ENCODE measurements around the gene CRYBA2.

CRYBA2 gene

GRCh38 chr2:219030177-219030940 lies 37.1 kb upstream of the CRYBA2 start:
- Histone ChIP-seq H3K9me3 (ENCODE audit: insufficient read depth, low read depth, low read length) (no peaks in the 10 kb centered on the region), H3K36me3 (ENCODE audit: insufficient read depth, low read depth, low read length) (no peaks in the 10 kb centered on the region), H3K9ac (ENCODE audit: low read depth, low read length) (no peak overlapping the region), H3K4me1 (ENCODE audit: insufficient read depth, low read length) (no peaks in the 10 kb centered on the region), H3K27ac (ENCODE audit: low read length) (no peak overlapping the region), H3K27me3 (ENCODE audit: insufficient read depth, low read length) (peaks cover 19% of the 10 kb centered on the region), H3K4me3 (ENCODE audit: low read length) (no peak overlapping the region)

- Histone ChIP-seq H3K4me3 (ENCODE audit: low read length) (no peak overlapping the region), H3K27ac (ENCODE audit: low read length) (no peak overlapping the region)
Measured at GRCh38 chr2:219029829-219030165, 36.6 kb upstream of the CRYBA2 start.

GRCh38 chr2:219028996-219029828 lies 36.0 kb upstream of the CRYBA2 start:
- H3K4me3 ChIP-seq (ENCODE audit: low read length): no peak overlapping the region
- no peak overlapping the region for H3K9ac ChIP-seq (ENCODE audit: low read depth, low read length)
- H3K4me1 ChIP-seq (ENCODE audit: insufficient read depth, low read length): no peaks in the 10 kb centered on the region
- peaks cover 8% of the 10 kb centered on the region for H3K27me3 ChIP-seq (ENCODE audit: insufficient read depth, low read length)
- no peak overlapping the region for H3K27ac ChIP-seq (ENCODE audit: low read length)
- H3K36me3 ChIP-seq (ENCODE audit: insufficient read depth, low read depth, low read length): no peaks in the 10 kb centered on the region
- no peaks in the 10 kb centered on the region for H3K9me3 ChIP-seq (ENCODE audit: insufficient read depth, low read depth, low read length)

More at GRCh38 chr2:219029829-219030165, 36.6 kb upstream of the CRYBA2 start:
- H3K27me3 ChIP-seq (ENCODE audit: insufficient read depth, low read length): peaks cover 13% of the 10 kb centered on the region
- H3K9me3 ChIP-seq (ENCODE audit: insufficient read depth, low read depth, low read length): no peaks in the 10 kb centered on the region
- H3K4me1 ChIP-seq (ENCODE audit: insufficient read depth, low read length): no peaks in the 10 kb centered on the region
- no peak overlapping the region for H3K9ac ChIP-seq (ENCODE audit: low read depth, low read length)
- no peaks in the 10 kb centered on the region for H3K36me3 ChIP-seq (ENCODE audit: insufficient read depth, low read depth, low read length)

GRCh38 chr2:219028141-219028540 lies 34.9 kb upstream of the CRYBA2 start:
- H3K27me3 ChIP-seq (ENCODE audit: insufficient read depth, low read length): no peaks in the 10 kb centered on the region; the same call in 1 of the 2 replicates
- H3K4me1 ChIP-seq (ENCODE audit: insufficient read depth, low read length): no peaks in the 10 kb centered on the region
- H3K27ac ChIP-seq (ENCODE audit: low read length): no peak overlapping the region
- H3K36me3 ChIP-seq (ENCODE audit: insufficient read depth, low read depth, low read length): no peaks in the 10 kb centered on the region
- H3K4me3 ChIP-seq (ENCODE audit: low read length): no peak overlapping the region
- no peaks in the 10 kb centered on the region for H3K9me3 ChIP-seq (ENCODE audit: insufficient read depth, low read depth, low read length)
- H3K9ac ChIP-seq (ENCODE audit: low read depth, low read length): no peak overlapping the region

GRCh38 chr2:219027511-219028055 lies 34.4 kb upstream of the CRYBA2 start:
- no peak overlapping the region for H3K27ac ChIP-seq (ENCODE audit: low read length)
- H3K4me1 ChIP-seq (ENCODE audit: insufficient read depth, low read length): no peaks in the 10 kb centered on the region
- H3K4me3 ChIP-seq (ENCODE audit: low read length): no peak overlapping the region
- H3K9me3 ChIP-seq (ENCODE audit: insufficient read depth, low read depth, low read length): no peaks in the 10 kb centered on the region
- H3K9ac ChIP-seq (ENCODE audit: low read depth, low read length): no peak overlapping the region
- no peaks in the 10 kb centered on the region; the same call in 1 of the 2 replicates for H3K27me3 ChIP-seq (ENCODE audit: insufficient read depth, low read length)
- H3K36me3 ChIP-seq (ENCODE audit: insufficient read depth, low read depth, low read length): no peaks in the 10 kb centered on the region

- Histone ChIP-seq H3K27me3 (ENCODE audit: insufficient read depth, low read length) (no peaks in the 10 kb centered on the region; the same call in 1 of the 2 replicates), H3K4me3 (ENCODE audit: low read length) (no peak overlapping the region), H3K9me3 (ENCODE audit: insufficient read depth, low read depth, low read length) (no peaks in the 10 kb centered on the region), H3K27ac (ENCODE audit: low read length) (no peak overlapping the region), H3K4me1 (ENCODE audit: insufficient read depth, low read length) (no peaks in the 10 kb centered on the region), H3K36me3 (ENCODE audit: insufficient read depth, low read depth, low read length) (no peaks in the 10 kb centered on the region), H3K9ac (ENCODE audit: low read depth, low read length) (no peak overlapping the region)
Measured at GRCh38 chr2:219026946-219027345, 33.7 kb upstream of the CRYBA2 start.

- no peak overlapping the region for H3K9ac ChIP-seq (ENCODE audit: low read depth, low read length)
- H3K4me1 ChIP-seq (ENCODE audit: insufficient read depth, low read length): no peaks in the 10 kb centered on the region
- H3K9me3 ChIP-seq (ENCODE audit: insufficient read depth, low read depth, low read length): no peaks in the 10 kb centered on the region
- no peak overlapping the region for H3K27ac ChIP-seq (ENCODE audit: low read length)
- no peak overlapping the region for H3K4me3 ChIP-seq (ENCODE audit: low read length)
- H3K36me3 ChIP-seq (ENCODE audit: insufficient read depth, low read depth, low read length): no peaks in the 10 kb centered on the region
- no peaks in the 10 kb centered on the region; the same call in 1 of the 2 replicates for H3K27me3 ChIP-seq (ENCODE audit: insufficient read depth, low read length)
Measured at GRCh38 chr2:219025637-219026585, 32.7 kb upstream of the CRYBA2 start.

- H3K9ac ChIP-seq (ENCODE audit: low read depth, low read length): no peak overlapping the region
- H3K4me3 ChIP-seq (ENCODE audit: low read length): no peak overlapping the region
- no peaks in the 10 kb centered on the region; the same call in 1 of the 2 replicates for H3K27me3 ChIP-seq (ENCODE audit: insufficient read depth, low read length)
- H3K4me1 ChIP-seq (ENCODE audit: insufficient read depth, low read length): no peaks in the 10 kb centered on the region
- H3K27ac ChIP-seq (ENCODE audit: low read length): no peak overlapping the region
- no peaks in the 10 kb centered on the region for H3K9me3 ChIP-seq (ENCODE audit: insufficient read depth, low read depth, low read length)
- H3K36me3 ChIP-seq (ENCODE audit: insufficient read depth, low read depth, low read length): no peaks in the 10 kb centered on the region
Measured at GRCh38 chr2:219024059-219024458, 30.8 kb upstream of the CRYBA2 start.

GRCh38 chr2:219023045-219023605 lies 29.9 kb upstream of the CRYBA2 start:
- no peak overlapping the region for H3K27ac ChIP-seq (ENCODE audit: low read length)
- H3K36me3 ChIP-seq (ENCODE audit: insufficient read depth, low read depth, low read length): no peaks in the 10 kb centered on the region
- H3K27me3 ChIP-seq (ENCODE audit: insufficient read depth, low read length): no peaks in the 10 kb centered on the region; the same call in 1 of the 2 replicates
- H3K9me3 ChIP-seq (ENCODE audit: insufficient read depth, low read depth, low read length): no peaks in the 10 kb centered on the region
- H3K4me1 ChIP-seq (ENCODE audit: insufficient read depth, low read length): no peaks in the 10 kb centered on the region
- no peak overlapping the region for H3K4me3 ChIP-seq (ENCODE audit: low read length)
- no peak overlapping the region for H3K9ac ChIP-seq (ENCODE audit: low read depth, low read length)

GRCh38 chr2:219022616-219023015 lies 29.4 kb upstream of the CRYBA2 start:
- no peaks in the 10 kb centered on the region; the same call in 1 of the 2 replicates for H3K27me3 ChIP-seq (ENCODE audit: insufficient read depth, low read length)
- no peak overlapping the region for H3K9ac ChIP-seq (ENCODE audit: low read depth, low read length)

GRCh38 chr2:219022041-219022440 lies 28.8 kb upstream of the CRYBA2 start:
- no peaks in the 10 kb centered on the region; the same call in 1 of the 2 replicates for H3K27me3 ChIP-seq (ENCODE audit: insufficient read depth, low read length)

More at GRCh38 chr2:219022616-219023015, 29.4 kb upstream of the CRYBA2 start:
- Histone ChIP-seq H3K36me3 (ENCODE audit: insufficient read depth, low read depth, low read length) (no peaks in the 10 kb centered on the region), H3K4me1 (ENCODE audit: insufficient read depth, low read length) (no peaks in the 10 kb centered on the region), H3K4me3 (ENCODE audit: low read length) (no peak overlapping the region), H3K9me3 (ENCODE audit: insufficient read depth, low read depth, low read length) (no peaks in the 10 kb centered on the region), H3K27ac (ENCODE audit: low read length) (no peak overlapping the region)

More at GRCh38 chr2:219022041-219022440, 28.8 kb upstream of the CRYBA2 start:
- no peaks in the 10 kb centered on the region for H3K4me1 ChIP-seq (ENCODE audit: insufficient read depth, low read length)
- no peak overlapping the region for H3K4me3 ChIP-seq (ENCODE audit: low read length)
- H3K36me3 ChIP-seq (ENCODE audit: insufficient read depth, low read depth, low read length): no peaks in the 10 kb centered on the region
- no peak overlapping the region for H3K9ac ChIP-seq (ENCODE audit: low read depth, low read length)
- H3K9me3 ChIP-seq (ENCODE audit: insufficient read depth, low read depth, low read length): no peaks in the 10 kb centered on the region
- no peak overlapping the region for H3K27ac ChIP-seq (ENCODE audit: low read length)
